ENCODE data around the gene HDAC11.
"Not testable (repeated sequence)": the region's sequence is repeated elsewhere in the genome, so short reads cannot be mapped to it uniquely, and the experiment has no call there.

Gene HDAC11

DNA sequence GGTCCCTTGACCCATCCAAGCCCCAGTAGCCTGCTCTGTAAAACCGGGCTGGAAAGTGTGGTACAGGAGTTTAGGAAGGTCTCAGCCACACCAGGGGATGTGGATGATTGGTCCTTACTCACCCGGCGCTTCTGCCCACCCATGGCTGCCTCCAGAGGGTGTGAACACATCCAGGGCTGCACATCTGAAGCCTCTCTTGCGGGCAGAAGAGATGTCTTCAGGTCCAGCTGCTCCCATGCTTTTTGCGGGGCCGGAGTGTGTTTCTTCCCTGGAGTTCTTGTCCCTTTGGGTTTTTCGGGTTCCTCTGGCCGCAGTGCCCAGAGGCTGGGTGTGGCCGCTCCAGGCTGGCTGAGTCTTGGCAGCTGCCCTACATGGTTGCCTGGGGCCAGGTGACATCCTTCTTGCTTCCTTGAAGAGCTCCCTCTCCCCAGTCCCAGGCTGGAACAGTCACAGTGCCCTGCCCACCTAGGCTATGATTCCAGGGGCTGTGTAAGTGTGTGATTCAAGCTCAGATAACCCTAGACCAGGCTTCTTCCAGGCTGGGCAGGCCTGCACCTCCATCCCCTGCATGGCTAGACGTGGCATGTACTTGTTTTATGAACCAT is 33.9 kb downstream of the HDAC11 start:
- Histone ChIP-seq H3K4me3 (ENCODE audit: low read length) (no peak overlapping the region), H3K4me1 (ENCODE audit: control insufficient read depth, insufficient read depth, low read length) (no peaks in the 10 kb centered on the region), H3K9me3 (replicated peaks; ENCODE audit: low read length) (no peaks in the 10 kb centered on the region), H3K4me2 (ENCODE audit: low read length) (no peak overlapping the region), H3K36me3 (ENCODE audit: insufficient read depth, low read length) (no peaks in the 10 kb centered on the region), H3K27me3 (ENCODE audit: control insufficient read depth, insufficient read depth, low read length) (peaks cover 22% of the 10 kb centered on the region), H3K9ac (ENCODE audit: low read depth, low read length) (no peak overlapping the region)

DNA sequence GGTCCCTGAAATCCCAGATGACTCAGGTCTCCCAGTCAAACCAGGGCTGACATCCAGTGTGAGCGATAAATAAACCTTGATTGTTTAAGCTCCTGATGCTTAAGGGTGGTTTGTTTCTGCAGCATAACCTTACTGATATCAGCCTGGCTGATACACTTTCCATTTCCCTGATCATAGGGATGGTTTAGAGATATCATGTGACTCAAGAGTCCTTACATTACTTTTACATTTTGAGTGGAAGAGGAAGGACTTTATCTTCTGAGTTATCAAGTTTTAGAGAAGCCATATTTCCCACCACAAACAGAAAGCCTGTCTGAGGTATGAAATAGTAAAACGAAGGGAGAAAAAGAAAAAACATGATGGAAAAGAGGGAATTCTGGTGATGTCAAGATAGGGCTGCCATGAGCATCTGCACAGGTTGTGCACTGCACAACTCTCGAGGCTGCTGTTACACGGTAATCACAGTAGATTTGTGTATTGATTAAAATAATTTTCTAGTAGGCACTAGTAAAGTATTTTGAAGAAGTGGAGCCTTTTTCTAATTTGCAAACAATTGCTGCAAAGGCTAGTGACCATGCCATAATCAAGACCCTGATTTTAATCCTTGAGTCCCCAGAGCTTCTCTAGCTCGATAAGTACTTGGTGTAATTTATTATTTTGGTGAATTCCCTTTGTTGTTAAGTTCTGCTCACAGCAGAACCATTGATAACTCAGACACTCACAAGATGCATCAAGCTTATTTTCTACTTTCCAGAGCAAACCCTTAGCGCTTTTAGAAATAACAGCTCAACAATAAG is 34.7 kb downstream of the HDAC11 start:
- no peaks in the 10 kb centered on the region for H3K4me1 ChIP-seq (ENCODE audit: control insufficient read depth, insufficient read depth, low read length)
- H3K9ac ChIP-seq (ENCODE audit: low read depth, low read length) = no peak overlapping the region
- peaks cover 24% of the 10 kb centered on the region for H3K27me3 ChIP-seq (ENCODE audit: control insufficient read depth, insufficient read depth, low read length)
- no peak overlapping the region for H3K4me3 ChIP-seq (ENCODE audit: low read length)
- H3K4me2 ChIP-seq (ENCODE audit: low read length) = no peak overlapping the region
- no peaks in the 10 kb centered on the region for H3K9me3 ChIP-seq (replicated peaks; ENCODE audit: low read length)
- H3K36me3 ChIP-seq (ENCODE audit: insufficient read depth, low read length) = no peaks in the 10 kb centered on the region

DNA sequence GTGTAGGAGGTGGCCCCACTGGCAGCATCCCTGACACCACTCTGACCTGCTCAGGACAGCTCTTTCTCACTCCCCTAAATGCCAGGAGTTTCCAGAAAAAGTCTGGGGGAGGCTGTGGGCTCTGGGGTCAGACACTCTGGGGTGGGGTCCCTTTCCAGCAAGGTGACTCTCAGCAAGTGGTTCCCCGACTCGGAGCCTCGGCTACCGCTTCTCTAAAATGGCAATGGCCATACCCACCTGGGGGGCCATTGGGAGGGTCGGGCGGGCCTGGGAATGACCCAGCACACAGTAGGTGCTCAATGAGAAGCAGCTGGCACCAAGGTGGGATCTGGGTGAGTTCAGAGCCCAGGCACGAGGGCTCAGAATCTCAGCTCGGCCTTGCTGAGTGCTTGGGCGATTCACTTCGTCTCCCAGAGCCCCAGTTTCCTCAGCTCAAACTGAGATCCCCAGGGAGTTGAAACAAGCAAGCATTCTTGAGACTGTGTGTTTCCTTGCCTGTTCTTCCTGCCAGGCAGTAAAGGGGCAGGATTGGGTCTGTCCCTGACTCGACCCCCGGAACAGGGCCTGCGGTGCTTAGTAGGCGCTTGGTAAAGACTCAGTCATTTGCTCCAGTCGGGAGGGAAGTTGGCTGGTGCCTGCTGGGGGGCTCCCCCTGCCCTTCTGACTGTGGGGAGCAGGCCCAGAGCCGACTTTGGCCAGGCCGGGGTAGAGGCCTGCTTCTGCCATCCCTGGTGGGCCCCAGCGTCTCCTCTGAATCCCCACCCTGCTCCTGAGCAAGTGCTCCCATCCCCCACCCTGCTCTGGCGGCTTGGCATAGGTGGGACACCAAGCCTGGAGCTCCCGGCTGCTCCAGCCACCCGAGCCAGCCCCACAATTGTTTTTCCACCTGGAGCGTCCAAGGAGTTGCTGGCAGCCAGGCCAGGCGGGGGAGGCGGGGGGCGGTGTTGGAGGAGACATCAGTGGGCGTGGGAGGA is 36.0 kb downstream of the HDAC11 start:
- Histone ChIP-seq H3K9ac (ENCODE audit: low read depth, low read length) (no peak overlapping the region), H3K27me3 (ENCODE audit: control insufficient read depth, insufficient read depth, low read length) (peaks cover 24% of the 10 kb centered on the region), H3K4me1 (ENCODE audit: control insufficient read depth, insufficient read depth, low read length) (no peaks in the 10 kb centered on the region)

DNA sequence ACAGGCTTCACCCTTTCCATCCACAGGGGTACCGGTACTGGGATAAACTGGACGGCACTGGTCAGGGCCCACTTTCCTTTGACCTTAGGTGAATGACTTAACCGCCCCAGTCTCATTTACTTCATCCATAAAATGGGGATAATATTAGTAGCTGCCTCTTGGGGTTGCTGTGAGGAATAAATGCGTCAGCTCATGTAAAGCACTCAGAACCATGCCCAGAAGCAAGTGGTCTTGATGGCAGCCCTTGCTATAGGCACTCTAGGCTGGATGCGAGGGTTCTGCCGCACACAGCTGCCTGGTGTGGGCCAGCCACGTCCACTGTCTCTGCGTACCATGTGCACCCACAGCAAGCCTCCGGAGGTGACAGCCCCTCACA is 36.6 kb downstream of the HDAC11 start:
- Histone ChIP-seq H3K4me2 (ENCODE audit: low read length) (no peak overlapping the region), H3K9me3 (replicated peaks; ENCODE audit: low read length) (no peaks in the 10 kb centered on the region), H3K4me1 (ENCODE audit: control insufficient read depth, insufficient read depth, low read length) (no peaks in the 10 kb centered on the region), H3K36me3 (ENCODE audit: insufficient read depth, low read length) (no peaks in the 10 kb centered on the region), H3K4me3 (ENCODE audit: low read length) (no peak overlapping the region), H3K9ac (ENCODE audit: low read depth, low read length) (no peak overlapping the region), H3K27me3 (ENCODE audit: control insufficient read depth, insufficient read depth, low read length) (peaks cover 24% of the 10 kb centered on the region)

More for the DNA sequence above, 36.0 kb downstream of the HDAC11 start:
- Histone ChIP-seq H3K4me2 (ENCODE audit: low read length) (no peak overlapping the region), H3K4me3 (ENCODE audit: low read length) (no peak overlapping the region), H3K9me3 (replicated peaks; ENCODE audit: low read length) (no peaks in the 10 kb centered on the region), H3K36me3 (ENCODE audit: insufficient read depth, low read length) (no peaks in the 10 kb centered on the region)

DNA sequence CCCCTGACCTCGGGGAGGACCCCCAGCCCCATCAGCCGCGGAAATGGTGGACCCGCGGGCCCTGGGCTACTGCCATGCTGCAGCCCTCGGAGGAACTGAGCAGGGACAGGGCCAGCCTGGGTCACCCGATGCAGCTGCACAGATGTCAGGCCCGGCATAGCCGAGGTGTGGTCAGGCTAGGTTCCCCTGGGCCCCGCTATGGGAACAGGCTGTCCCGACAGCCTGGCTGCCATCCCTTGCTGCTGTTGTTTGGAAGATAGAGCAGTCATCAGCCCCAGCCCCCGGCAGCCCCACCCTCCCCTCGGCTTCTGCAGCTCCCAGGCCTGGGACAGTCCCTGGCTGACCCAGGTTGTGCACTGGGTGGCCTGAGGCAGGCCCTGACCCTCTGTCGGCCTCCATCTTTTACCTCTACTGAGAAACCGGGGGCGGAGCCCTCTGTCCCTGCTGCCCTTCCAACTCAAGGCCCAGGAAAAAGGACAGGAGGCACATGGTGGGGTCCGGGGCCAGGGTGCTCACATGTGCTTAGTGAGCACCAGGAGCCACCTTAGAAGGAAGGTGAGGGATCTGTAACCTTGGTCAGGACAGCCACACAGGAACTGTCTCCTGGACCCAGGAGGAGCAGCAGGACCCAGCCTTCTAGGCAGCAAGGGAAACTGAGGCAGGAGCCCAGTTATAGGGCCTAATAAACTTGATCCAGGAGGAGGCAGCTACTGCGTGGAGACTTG is 37.3 kb downstream of the HDAC11 start:
- Histone ChIP-seq H3K27me3 (ENCODE audit: control insufficient read depth, insufficient read depth, low read length) (peaks cover 24% of the 10 kb centered on the region), H3K4me2 (ENCODE audit: low read length) (no peak overlapping the region), H3K9me3 (replicated peaks; ENCODE audit: low read length) (no peaks in the 10 kb centered on the region), H3K4me1 (ENCODE audit: control insufficient read depth, insufficient read depth, low read length) (no peaks in the 10 kb centered on the region), H3K36me3 (ENCODE audit: insufficient read depth, low read length) (no peaks in the 10 kb centered on the region), H3K9ac (ENCODE audit: low read depth, low read length) (no peak overlapping the region), H3K4me3 (ENCODE audit: low read length) (no peak overlapping the region)

DNA sequence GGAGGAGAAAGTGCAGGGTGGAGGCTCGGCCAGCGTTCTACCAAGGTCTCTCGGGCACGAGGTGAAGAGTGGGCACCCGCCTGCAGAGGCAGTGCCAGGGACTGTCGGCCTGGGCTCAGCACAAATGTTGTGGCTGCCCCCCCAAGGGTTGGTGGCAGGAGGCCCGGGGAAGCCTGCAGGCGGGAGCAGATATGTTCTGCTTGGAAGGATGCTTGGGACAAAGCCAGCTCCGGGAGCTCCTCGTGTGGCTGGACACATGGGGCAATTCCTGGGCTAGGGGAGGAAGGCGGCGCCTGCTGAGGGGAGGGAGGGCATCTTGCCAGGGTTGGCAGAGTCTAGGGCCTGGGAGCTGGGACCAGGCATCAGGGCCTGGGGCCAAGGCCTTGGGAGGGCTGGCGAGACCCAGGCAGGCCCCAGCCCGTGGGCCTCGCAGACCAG is 38.4 kb downstream of the HDAC11 start:
- no peaks in the 10 kb centered on the region for H3K9me3 ChIP-seq (replicated peaks; ENCODE audit: low read length)

DNA sequence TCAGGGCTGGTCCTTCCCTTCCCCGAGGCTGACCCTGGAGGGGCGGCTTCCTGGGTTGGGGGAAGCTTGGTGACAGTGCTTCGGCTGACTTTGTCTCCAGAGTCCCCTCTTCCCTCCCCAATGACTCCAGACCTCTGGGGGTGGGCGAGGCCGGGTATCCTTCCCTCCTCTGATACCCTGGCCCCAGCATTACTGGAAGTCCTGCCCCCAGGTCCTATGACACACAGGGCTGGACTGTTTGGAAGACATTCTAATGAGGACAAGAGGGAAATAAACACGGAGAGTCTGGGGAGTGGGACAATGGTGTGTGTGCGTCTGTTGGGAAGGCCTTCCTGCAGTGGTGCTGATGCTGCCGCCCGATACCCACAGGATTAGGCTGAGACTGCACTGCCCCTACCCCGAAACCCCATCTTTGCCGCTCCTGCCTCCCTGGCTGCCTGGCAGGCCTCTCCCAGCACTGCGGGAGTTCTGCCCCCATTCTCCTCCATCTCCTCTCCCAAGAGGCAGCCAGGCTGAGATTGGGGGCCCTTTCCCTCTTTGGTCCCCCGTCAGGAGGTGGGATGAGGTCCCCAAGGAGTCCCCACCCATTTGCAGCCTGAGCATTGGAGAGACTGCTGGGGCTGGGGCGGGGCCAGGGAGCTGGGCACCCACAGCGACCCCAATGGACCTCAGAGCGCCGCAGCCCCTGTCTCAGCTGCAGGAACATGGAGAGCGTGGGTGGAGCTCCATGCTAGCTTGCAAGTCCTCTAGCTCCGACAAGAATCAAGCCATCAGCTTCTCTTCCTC is 39.1 kb downstream of the HDAC11 start:
- Histone ChIP-seq H3K9ac (ENCODE audit: low read depth, low read length) (no peak overlapping the region), H3K4me1 (ENCODE audit: control insufficient read depth, insufficient read depth, low read length) (no peaks in the 10 kb centered on the region), H3K27me3 (ENCODE audit: control insufficient read depth, insufficient read depth, low read length) (peaks cover 23% of the 10 kb centered on the region), H3K9me3 (replicated peaks; ENCODE audit: low read length) (no peaks in the 10 kb centered on the region), H3K4me2 (ENCODE audit: low read length) (no peak overlapping the region), H3K36me3 (ENCODE audit: insufficient read depth, low read length) (no peaks in the 10 kb centered on the region), H3K4me3 (ENCODE audit: low read length) (no peak overlapping the region)

More for the DNA sequence above, 38.4 kb downstream of the HDAC11 start:
- Histone ChIP-seq H3K36me3 (ENCODE audit: insufficient read depth, low read length) (no peaks in the 10 kb centered on the region), H3K4me1 (ENCODE audit: control insufficient read depth, insufficient read depth, low read length) (no peaks in the 10 kb centered on the region), H3K4me2 (ENCODE audit: low read length) (no peak overlapping the region), H3K27me3 (ENCODE audit: control insufficient read depth, insufficient read depth, low read length) (peaks cover 24% of the 10 kb centered on the region), H3K4me3 (ENCODE audit: low read length) (no peak overlapping the region), H3K9ac (ENCODE audit: low read depth, low read length) (no peak overlapping the region)

DNA sequence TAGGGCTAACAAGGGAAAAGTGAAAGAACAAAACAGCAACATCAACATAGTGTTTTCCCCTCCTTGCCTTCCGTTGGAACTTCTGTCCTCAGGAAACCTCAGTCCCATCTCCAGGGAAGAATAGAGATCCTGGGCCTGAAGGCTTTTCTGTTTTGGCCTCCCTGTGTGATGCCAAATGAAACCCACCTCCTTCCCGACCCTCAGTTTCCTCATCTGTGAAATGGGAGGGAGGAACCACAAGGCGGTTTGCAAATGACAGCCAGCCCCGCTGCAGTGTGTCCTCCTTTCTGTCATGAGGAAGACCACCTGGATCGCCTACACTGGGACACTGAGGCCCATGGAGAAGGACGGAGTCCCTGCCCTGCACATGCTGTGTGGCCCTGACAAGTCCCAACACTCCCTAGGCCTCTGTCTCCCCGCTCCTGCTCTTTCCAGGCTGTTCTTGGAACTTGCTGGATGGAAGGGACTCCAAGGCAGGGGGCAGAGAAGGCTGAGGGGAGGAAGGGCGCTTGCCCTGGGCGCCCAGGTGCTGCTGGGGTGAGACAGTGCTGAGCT is 40.3 kb downstream of the HDAC11 start:
- no peak overlapping the region for H3K4me3 ChIP-seq (ENCODE audit: low read length)
- peaks cover 13% of the 10 kb centered on the region for H3K27me3 ChIP-seq (ENCODE audit: control insufficient read depth, insufficient read depth, low read length)
- H3K9me3 ChIP-seq (replicated peaks; ENCODE audit: low read length) = no peaks in the 10 kb centered on the region
- H3K36me3 ChIP-seq (ENCODE audit: insufficient read depth, low read length) = no peaks in the 10 kb centered on the region
- H3K9ac ChIP-seq (ENCODE audit: low read depth, low read length) = no peak overlapping the region
- H3K4me2 ChIP-seq (ENCODE audit: low read length) = no peak overlapping the region
- H3K4me1 ChIP-seq (ENCODE audit: control insufficient read depth, insufficient read depth, low read length) = peaks cover 4% of the 10 kb centered on the region

DNA sequence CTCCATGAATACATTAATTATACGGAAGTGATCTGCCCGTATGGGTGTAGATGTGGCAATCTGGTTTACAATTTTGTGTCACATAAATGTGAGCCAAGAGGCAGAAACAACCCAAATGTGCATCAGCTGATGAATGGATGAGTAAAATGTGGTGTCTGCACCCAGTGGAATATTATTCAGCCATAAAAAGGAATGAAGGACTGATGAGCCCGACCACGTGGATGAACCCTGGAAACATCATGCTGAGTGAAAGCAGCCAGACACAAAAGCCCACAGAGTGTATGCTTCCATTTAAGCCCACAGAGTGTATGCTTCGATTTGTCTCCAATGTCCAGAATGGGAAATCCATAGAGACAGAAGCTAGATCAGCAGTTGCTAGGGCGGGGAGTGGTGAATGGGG is 41.2 kb downstream of the HDAC11 start:
- H3K9me3 ChIP-seq (replicated peaks; ENCODE audit: low read length) = no peaks in the 10 kb centered on the region
- no peaks in the 10 kb centered on the region for H3K36me3 ChIP-seq (ENCODE audit: insufficient read depth, low read length)
- no peak overlapping the region for H3K9ac ChIP-seq (ENCODE audit: low read depth, low read length)
- no peak overlapping the region for H3K4me3 ChIP-seq (ENCODE audit: low read length)
- H3K27me3 ChIP-seq (ENCODE audit: control insufficient read depth, insufficient read depth, low read length) = peaks cover 13% of the 10 kb centered on the region
- peaks cover 11% of the 10 kb centered on the region for H3K4me1 ChIP-seq (ENCODE audit: control insufficient read depth, insufficient read depth, low read length)
- H3K4me2 ChIP-seq (ENCODE audit: low read length) = no peak overlapping the region

DNA sequence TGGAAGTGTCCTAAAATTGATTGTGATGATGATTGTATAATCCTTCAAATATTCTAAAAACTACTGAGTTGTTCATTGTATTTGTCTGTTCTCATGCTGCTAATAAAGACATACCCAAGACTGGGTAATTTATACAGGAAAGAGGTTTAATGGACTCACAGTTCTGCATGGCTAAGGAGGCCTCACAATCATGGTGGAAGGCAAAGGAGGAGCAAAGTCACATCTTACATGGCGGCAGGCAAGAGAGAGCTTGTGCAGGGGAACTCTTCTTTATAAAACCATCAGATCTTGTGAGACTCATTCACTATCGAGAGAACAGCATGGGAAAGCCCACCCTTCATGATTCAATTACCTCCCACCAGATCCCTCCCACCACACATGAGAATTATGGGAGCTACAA is 41.6 kb downstream of the HDAC11 start:
- not testable (repeated sequence) for H3K36me3 ChIP-seq (ENCODE audit: insufficient read depth, low read length); H3K9ac ChIP-seq (ENCODE audit: low read depth, low read length); H3K9me3 ChIP-seq (replicated peaks; ENCODE audit: low read length); H3K4me2 ChIP-seq (ENCODE audit: low read length); H3K4me3 ChIP-seq (ENCODE audit: low read length)
- Histone ChIP-seq H3K4me1 (ENCODE audit: control insufficient read depth, insufficient read depth, low read length) (peaks cover 12% of the 10 kb centered on the region), H3K27me3 (ENCODE audit: control insufficient read depth, insufficient read depth, low read length) (peaks cover 13% of the 10 kb centered on the region)
